Renal cortical epithelial cell (primary cell): ENCODE measurements around the gene STX17. TPM values are rescaled to one million over a fixed set of nuclear protein-coding genes. Genes with fewer than 3 reads are reported as not detected.

Source experiments
- DNase-seq: peaks from one replicate; pipeline ENCODE4 v3.0.0-alpha.2; 2011; ENCODE audit warnings: low read depth
- total RNA-seq: library from RNA; depleted of rRNA; stranded (reverse); fragments of >200 nt; gene quantifications from 2 replicates; pipeline ENCODE4 v1.2.3, GENCODE V29; 2014

Gene STX17
- total RNA-seq, 1 donor from 2014 or later: 30.5 TPM

DNA sequence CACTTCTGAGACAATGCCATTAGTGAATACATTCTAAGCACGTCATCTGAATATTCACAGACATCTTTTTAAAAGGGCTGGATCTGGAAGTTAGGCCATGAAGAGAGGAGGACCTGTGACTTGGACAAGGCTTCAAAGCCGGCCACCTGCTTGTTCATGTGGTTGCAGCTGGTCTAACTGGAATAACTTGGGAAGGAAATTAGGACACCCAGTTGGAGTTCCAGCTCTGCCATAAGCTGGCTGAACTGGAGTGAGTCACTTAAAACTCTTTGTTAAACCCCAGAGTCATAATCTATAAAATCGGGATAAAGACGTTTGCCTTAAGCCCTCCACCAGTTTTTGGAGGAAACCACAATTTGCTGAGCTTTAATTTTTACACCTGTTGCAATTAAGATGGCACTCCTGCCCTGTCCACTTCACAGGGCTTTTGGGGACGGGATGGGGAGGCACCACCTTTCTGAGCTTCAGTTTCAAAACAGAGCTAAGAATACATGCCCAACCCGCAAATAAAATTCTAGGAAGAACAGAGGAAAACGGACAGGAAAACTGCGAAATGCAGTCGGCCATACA lies 536 bp upstream of the STX17 start:
- DNase-seq: peak; percentile 32

DNA sequence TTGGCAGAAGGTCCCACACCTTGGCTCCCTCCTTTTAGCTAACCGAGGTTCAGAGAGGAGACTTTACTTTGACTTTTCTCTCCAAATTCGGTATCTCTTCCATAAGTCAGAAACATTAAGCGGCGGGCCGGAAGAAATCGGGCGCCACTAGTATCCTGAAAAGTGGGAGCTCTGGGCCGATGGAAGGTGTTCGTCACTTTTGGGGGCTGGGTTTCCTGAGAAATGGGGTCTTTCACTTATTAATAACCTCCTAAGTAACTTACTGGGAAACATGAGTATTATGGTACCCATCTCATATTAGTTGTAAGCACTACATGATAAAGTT lies 716 bp downstream of the STX17 start:
- DNase-seq: no peak

DNA sequence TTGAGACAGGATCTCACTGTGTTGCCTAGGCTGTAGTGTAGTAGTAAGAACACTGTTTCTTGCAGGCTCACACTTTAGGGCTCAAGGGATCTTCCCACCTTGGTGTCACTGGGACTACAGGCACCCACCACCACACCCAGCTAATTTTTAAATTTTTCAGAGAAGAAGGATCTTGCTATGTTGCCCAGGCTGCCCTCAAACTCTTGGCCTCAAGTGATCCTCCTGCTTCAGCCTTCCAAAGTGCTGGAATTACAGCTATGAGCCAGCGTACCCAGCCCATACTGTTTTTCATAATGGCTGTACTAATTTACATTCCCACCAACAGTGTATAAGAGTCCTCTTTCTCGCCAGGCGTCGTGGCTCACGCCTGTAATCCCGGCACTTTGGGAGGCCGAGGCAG lies 5.1 kb downstream of the STX17 start:
- no peak for DNase-seq

DNA sequence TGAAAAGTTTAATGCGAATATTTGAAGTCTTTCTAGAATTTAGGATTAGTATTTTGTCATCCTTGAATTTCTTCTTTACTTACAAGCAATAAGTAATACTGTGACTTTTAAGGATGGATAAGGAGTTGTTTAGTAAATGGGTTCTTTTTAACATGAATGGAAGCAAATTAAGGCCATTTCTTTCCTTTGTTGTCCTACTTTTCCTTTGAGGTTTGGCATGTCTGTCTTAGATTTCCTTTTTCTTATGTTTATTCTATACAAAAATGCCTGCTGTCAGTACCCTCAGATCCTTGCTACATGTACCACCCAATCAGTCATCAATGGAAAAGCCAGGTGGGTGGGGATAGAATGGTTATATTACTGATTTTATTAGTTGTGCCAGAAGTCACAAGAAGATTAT lies 10.2 kb downstream of the STX17 start:
- DNase-seq: no peak

DNA sequence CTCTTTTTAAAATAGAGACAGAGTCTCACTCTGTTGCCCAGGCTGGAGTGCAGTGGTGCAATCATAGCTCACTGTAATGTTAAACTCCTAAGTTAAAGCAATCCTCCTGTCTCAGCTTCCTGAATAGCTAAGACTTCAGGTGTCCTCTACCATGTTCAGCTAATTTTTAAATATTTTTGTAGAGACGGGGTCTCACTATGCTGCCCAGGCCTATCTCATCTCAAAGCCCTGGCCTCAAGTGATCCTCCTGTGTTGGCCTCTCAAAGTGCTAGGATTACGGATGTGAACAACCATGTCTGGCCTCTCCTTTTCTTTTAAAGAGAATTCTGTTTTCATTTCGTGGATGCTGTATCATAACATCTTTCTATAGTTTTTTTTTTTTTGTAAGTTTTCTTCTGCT lies 11.7 kb downstream of the STX17 start:
- no peak for DNase-seq

DNA sequence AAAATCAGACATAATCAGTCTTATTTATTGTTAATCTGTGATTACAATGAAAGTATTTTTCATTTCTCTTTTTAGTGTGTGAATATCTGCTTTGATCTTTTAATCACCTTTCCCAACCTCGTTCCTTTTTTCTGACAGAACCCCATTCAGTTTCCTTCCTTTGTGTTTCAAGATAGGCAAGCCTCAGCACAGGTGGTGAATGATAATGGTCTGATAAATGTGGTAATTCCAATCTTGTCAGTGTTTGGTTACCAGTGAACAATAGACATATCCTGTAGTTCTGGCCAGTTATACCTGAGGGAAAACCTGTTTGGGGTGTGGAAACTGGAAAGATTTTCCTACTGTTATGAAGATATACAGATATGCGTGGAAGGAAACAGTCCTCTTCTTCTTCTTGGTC lies 13.5 kb downstream of the STX17 start:
- no peak for DNase-seq

DNA sequence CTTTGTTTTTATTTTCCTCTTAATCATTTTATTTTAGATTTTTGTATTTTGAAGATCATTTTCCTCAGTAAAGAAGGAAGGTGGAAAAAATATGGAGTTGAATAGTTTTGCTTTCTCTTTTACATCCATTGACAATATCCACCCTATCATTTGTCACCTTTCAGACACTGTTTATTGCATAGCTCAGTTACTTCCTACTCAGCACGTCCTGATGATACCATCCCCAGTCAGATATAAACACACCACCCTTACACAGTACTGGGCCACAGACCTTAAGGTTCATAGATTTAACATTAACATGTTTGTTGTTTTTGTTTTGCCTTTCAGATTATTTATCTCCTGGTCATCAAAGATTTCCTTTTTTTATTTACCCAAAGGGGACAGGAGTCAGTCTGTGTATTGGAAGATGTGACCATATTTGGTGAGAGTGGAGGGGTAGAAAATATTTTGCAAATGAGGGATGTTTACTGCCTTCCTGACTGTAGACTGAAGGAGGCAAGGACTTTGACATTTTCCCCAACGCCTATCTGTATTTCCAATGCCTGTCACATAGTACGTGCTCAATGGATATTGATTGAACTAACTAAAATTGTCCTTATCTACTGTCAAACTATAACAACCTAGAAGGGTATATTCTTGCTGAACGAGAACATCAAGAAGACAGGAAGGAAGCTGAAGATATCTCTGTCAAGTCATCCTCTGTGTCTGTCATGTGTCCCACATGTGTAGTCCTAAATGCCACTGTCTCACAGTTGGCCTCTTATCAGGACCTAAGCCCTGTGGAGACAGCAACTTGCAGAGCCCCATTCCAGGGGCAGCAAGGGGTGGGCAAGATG lies 15.6 kb downstream of the STX17 start:
- DNase-seq: no peak

DNA sequence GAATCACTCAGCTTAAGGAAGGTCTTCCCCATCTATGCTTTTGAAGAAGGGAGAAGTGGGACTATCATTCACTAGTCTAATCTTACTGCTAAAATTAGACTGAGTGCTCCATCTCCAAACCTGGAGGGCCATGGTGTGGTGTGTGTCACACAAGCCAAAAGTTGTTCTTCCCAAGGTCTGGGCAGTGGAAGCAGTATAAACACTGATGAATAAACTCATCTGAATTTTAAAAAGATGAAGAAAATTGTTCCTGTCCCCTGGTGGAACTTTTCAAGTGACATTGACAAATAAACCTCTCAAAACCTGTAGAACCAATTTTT lies 16.2 kb downstream of the STX17 start:
- DNase-seq: no peak

DNA sequence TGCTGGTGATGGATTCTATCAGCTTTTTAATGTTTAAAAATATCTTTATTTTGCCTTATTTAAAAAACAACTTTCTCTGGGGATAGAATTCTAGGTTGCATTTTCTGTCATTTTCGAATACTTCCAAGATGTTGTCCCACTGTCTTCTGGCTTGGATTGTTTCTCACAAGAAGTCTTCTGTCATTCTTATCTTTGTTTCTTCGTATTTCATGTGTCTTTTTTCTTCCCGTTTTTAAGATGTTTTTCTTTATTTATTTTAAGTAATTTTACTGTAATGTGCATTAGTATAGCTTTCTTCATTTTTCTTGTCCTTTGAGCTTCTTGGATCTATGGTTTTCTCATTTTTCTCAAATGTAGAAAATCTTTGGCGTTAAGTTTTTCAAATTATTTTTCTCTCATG lies 19.1 kb downstream of the STX17 start:
- peak; percentile 10 for DNase-seq

DNA sequence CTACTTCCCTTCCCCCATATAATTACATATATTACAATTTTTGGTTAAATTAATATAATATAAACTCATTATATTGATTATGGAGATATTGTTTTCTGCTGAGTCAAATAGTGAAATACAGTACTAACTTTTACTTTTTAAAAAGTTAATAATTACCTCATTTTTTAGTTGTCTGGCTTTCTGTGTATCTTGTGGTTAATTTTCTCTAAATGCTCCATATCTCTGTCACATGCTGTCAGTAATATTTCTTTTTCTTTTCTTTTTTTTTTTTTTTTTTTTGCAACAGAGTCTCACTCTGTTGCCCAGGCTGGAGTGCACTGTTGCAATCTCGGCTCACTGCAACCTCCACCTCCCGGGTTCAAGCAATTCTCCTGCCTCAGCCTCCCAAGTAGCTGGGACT lies 23.2 kb downstream of the STX17 start:
- DNase-seq: no peak

DNA sequence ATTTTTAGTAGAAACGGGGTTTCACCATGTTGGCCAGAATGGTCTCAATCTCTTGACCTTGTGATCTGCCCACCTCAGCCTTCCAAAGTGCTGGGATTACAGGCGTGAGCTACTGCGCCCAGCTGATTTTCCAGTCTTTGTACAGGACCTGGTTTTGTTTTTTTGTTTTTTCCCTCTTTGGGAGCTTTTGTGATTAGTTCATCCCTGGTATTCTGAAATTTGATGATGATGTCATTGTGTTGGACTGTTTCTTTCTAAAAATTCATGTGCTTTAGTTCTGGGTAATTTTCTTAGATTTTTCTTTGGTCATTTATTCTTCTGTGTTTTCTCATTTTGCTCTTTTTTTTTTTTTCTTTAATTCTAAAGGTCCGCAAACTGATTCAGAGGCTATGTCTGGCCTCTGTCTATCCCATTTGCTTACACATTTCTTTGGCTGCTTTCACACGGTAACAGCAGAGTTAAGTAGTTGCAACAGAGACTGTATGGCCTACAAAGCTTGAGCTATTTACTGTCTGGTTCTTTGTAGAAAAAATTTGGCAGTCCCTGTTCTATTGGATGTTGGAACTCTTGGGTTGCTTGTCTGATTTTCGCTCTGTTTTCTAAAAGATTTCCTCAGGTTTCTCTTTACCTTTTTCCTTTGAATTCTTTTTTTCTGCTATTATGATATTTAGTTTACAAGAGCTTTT lies 24.8 kb downstream of the STX17 start:
- DNase-seq: no peak

DNA sequence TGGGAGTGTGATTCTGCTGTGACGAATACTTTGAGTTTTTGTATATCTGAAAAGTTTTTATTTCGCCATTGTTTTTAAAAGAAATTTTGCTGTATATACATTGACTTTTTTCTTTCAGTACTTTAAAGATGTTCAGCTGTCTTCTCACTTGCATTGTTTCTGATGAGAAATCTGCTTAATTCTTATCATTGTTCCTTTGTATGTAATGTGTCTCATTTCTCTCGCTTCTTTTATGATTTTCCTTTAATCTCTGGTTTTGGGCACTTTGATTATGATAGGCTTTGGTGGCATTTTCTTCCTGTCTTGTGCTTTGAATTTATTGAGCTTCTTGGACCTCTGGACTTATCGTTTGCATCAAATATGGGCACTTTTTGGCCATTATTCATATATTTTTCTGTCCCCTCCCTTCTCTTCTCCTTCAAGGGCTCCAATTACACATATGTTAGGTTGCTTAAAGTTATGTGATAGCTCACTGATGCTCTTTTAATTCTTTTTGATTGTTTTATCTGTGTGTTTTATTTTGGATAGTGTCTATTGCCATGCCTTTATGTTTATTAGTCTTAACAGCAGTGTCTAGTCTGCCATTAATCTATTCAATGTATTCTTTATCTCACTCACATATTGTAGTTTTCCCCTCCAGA lies 30.6 kb downstream of the STX17 start:
- no peak for DNase-seq

DNA sequence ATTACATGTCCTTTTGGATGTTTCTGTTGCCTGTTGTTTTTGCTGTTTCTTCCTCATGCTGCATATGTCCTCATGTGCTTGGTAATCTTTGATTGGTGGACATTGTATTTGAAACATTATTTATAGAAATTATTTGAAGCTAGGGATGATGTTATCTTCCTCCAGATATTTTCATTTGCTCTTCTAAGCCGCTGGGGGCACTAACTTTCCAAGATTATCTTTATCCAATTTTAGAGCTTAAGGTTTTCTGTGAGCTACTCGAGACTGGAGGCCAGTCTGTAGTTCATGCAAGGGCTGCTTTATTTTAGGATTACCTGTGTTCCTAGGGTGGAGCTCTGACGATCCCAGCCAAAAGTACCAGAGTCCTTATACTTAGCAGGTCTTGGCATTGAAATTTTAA lies 40.9 kb downstream of the STX17 start:
- DNase-seq: no peak

DNA sequence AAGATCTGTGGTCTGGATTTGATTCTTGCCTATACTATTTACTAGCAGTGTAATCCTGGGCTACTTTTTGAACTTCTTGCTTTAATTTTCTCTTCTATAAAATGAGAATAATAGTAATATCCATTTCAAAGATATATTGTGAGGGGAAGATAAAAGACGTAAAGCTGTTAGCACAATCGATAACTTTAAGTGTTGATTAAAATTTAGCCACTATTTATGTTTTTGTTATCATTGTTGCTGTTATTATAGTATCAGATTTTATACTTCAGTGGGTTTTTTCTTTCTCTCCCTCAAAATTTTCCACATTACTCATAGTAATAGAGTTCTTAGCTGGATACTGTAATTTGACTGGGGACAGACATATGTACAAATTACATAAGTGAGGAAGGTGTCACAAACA lies 42.0 kb downstream of the STX17 start:
- DNase-seq: no peak

DNA sequence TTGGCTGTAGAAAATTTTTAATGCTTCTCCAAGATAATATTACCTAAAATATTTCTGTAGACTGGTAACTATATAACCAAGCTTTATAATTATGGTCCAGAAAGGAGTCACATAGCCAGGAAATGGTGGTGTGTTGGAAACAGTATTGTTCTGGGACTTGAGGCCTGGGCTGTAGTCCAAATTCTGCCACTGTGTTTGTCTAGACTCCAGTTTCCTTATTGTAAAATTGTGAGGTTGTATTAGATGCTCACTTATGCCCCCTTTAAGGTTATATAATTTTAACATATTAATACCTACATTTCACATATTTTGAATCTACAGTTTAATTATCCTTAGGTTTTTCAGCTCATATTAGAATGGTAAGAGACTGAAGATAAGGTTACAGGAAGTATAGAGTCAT lies 42.4 kb downstream of the STX17 start:
- peak; percentile 28 for DNase-seq

DNA sequence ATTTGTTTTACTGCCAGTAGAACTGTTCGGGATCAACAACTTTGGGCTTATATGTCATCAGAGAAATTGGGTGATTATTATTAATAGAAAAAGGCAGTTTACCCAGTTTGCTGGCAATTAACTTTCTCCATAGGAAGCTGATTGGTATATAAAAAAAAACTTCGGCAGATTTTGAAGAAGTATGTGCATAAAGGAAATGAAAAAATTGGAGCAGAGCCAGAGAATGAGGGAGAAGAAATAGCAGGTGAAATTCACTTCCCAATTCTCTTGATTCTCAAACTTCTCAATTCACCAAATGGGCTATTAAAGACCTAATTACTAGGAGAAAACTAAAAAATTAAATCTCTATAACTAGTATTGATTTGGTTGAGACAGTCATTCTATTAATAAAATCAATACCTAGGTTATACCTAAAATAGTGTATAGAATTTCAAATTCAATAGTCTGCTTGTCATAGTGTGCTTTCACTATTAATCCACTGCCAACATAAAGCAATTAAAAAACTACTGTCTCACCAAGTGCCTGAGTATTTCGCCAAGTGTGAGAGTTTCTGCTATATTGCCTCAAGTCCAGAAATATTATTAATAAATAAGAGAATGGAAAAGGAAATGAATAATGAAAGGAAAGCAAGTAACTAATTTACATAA lies 47.5 kb downstream of the STX17 start:
- no peak for DNase-seq

DNA sequence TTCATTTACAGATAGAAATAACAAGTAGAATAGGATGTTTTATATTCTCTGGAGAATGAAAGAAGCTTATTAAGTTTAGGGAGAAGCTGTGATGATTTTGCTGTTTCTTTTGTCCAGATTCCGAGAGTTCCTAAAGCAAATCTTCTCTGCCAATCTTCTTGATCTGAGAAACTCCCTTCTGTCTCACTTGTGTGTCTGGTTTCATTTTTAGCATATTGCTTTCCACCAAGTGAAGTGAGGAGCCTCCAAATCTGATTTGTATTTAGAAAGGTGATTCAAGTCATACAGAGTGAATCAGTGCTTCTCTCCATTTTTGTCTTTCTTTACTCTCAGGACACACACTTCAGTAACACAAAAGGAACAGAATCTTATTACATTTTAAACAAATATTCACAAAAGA lies 48.4 kb downstream of the STX17 start:
- no peak for DNase-seq

DNA sequence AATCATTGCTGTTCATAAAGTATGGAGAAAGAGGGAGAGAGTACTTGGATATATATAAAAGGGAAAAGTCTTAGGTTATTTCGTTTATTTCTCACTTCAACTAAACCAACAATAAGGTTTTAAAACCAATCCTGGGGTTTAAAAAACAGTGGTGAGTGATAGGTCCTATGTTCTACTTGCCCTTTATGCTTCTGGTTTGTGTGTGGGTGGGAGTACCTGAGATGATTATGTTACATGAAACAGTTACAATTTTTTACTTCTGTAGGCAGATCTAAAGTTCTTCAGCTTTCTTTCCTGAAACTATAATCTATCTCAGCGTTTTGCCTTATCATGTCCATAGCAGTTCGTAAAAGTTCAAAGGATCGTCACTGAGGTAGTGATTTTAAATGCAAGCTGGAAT lies 49.2 kb downstream of the STX17 start:
- no peak for DNase-seq

DNA sequence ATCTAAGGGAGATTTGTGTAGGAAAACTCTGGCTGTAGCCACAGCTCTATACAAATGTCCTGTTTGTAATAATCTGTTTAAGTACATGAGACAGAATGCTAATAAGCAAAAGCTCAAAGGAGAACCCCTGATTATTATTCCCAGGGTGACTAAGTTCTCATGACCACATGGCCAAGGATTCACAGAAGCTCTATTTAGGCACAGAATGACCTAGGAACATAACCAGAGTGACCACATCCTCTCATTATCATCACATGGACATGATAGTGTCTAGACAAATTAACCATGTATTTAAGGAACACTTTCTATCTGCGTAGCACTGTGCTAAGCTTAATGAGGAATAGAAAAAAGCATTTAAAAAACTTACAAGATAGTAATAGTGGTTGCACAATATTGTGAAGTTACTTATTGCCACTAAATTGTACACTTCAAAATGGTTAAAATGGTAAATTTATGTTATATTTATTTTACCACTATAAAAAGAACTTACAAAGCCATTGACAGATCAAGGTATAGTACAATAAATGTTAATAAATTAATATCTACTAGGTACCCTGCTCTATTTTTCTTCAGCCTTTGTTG lies 56.3 kb downstream of the STX17 start:
- DNase-seq: peak; percentile 71

DNA sequence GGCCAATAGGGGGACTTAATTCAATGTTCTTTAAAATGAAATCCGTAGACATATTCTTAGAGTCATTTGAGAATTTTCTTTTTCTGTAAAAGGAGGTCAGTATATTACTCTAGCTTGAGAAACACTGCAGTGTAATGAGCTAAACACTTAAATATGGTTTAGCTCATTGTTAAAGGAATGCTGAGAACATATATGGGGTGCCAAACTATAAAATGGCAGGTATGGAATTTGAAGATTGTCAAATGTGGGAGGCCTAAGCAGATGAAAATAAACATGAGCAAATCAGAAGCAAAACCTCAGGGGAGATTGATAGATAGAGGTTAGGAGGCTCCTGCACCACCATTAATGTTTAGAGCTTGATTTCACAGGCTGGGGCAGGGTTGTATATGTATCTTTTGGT lies 57.9 kb downstream of the STX17 start:
- DNase-seq: no peak

DNA sequence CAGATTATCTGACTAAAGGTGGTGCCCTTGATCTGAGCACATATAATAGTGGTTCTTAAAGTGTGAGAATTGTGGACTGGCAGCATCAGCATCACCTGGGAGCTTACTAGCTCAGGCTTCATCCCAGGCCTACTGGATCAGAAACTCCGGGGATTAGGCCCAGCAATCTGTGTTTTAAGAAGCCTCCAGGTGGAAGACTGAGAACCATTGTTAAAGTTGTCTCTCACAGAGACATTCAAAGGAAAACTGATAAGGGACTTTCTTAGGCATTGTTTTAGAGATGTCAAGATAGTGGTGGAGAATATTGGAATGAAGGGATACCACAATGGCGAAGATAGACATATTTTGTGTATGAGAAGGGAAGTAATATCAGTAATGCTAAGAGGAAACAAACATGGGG lies 59.5 kb downstream of the STX17 start:
- no peak for DNase-seq

DNA sequence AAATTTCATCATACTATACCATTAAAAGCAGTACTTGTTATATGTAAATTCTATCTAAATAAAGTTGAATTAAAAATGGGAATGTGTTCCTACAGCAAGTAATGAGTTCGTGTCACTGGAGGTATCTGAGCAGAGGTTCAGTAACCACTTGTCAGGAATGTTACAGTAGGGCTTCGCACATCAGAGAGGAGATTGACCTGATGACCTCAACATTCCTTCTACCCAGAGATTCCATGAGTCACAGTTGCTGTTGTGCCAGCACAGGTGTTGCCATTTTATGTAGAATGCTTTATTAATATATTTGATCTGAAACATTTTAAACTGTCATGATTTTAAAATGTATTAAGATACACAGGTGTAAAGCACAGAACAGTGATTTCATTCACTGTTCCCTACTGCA lies 60.3 kb downstream of the STX17 start:
- peak; percentile 90 for DNase-seq
